C4-2B (cell line): Measurements from ENCODE around the gene INF2.

ENCODE experiments used
- CTCF ChIP-seq: fragments of 450-650 bp; conservative IDR thresholded peaks from 2 replicates; pipeline ENCODE4 v1.5.1; 2017; ENCODE audit warnings: mild to moderate bottlenecking
- ZFX ChIP-seq: fragments of 450-650 bp; IDR thresholded peaks from 2 replicates; pipeline ENCODE4 v1.6.1; 2017

- TF ChIP-seq CTCF (no peak), ZFX (no peak)
Measured at GRCh38 chr14:104707608-104708595, 18.5 kb downstream of the INF2 start.
